NB4 (cell line): ENCODE measurements around the gene PALM3.

ENCODE experiments used
- POLR2A ChIP-seq: IDR thresholded peaks from 2 replicates; pipeline ENCODE4 v1.6.1; 2011; ENCODE audit warnings: mild to moderate bottlenecking; ENCODE audit not compliant: insufficient read length; ENCODE audit errors: extremely low read depth
- TF ChIP-seq, protein P1 (sequence below): IDR thresholded peaks from one replicate; pipeline ENCODE4 v1.5.1; 2012; ENCODE audit warnings: low read depth, low read length

DNA sequence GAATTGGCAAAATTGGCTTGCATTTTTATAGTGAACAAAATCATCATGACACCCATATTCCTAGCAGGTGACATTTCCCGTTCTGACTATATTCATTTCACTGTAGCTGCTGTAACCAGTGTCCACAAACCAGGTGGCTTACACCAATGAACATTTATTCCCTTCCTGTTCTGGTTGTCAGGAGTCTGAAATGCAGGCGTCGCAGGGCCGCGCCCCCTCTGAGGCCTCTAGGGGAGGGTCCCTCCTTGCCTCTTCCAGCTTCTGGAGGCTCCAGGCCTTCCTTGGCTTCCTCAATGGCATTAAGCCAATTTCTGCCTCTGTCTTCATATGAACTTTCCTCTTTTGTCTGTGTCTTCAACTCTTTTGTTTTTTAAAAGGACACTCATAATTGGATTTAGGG is 40.4 kb downstream of the PALM3 start:
- TF ChIP-seq, protein P1, sequence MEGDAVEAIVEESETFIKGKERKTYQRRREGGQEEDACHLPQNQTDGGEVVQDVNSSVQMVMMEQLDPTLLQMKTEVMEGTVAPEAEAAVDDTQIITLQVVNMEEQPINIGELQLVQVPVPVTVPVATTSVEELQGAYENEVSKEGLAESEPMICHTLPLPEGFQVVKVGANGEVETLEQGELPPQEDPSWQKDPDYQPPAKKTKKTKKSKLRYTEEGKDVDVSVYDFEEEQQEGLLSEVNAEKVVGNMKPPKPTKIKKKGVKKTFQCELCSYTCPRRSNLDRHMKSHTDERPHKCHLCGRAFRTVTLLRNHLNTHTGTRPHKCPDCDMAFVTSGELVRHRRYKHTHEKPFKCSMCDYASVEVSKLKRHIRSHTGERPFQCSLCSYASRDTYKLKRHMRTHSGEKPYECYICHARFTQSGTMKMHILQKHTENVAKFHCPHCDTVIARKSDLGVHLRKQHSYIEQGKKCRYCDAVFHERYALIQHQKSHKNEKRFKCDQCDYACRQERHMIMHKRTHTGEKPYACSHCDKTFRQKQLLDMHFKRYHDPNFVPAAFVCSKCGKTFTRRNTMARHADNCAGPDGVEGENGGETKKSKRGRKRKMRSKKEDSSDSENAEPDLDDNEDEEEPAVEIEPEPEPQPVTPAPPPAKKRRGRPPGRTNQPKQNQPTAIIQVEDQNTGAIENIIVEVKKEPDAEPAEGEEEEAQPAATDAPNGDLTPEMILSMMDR, result no peak
- TF ChIP-seq POLR2A, result no peak
